Peyer's patch (tissue), 4 donors: ENCODE data around the gene CDON.

Source experiments
- CTCF ChIP-seq, 6 experiments: fragments of 450-650 bp in 4 of 6; fragments of 200-600 bp in 2 of 6; sonication (generic) in 1 of 6; IDR thresholded peaks; one replicate each; pipeline ENCODE4 v1.5.1; 2017 to 2019; ENCODE audit warnings: antibody characterized with exemption in 6 of 6, mild to moderate bottlenecking in 3 of 6, moderate library complexity in 1 of 6
- POLR2A ChIP-seq, 2 donors: fragments of 450-650 bp; IDR thresholded peaks; one replicate each; pipeline ENCODE4 v1.5.1; 2017; ENCODE audit warnings: antibody characterized with exemption in 2 of 2, mild to moderate bottlenecking in 2 of 2, moderate library complexity in 2 of 2

- TF ChIP-seq CTCF (IDR thresholded peaks at IDR 0.05) = no peak
- TF ChIP-seq POLR2A (IDR thresholded peaks at IDR 0.05) = no peak
Measured at GRCh38 chr11:125941267-125941618, 121.4 kb downstream of the CDON start.
